NCI-H69 (cell line): Measurements from ENCODE around the gene INAFM1.

Experiments used
- DNase-seq: peaks from one replicate; lab custom pipeline; 2025; lab: John Stamatoyannopoulos, UW

Gene INAFM1

DNA sequence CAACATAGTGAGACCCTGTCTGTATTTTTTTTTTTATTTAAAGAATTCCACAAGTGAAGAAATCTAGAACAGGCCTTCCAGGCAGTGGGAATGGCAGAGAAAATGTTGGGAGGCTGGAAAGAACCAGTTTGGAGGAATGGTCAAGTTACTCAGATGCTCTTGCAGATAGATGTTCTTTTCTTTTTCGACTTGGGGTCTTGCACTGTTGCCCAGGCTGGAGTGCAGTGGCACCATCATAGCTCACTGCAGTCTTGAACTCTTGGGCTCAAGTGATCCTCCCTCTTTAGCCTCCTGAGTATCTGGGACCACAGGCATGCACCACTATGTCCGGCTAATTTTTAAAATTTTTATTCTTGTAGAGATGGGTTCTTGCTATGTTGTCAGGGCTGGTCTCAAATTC, 35.6 kb downstream of the INAFM1 start:
- no peak for DNase-seq

DNA sequence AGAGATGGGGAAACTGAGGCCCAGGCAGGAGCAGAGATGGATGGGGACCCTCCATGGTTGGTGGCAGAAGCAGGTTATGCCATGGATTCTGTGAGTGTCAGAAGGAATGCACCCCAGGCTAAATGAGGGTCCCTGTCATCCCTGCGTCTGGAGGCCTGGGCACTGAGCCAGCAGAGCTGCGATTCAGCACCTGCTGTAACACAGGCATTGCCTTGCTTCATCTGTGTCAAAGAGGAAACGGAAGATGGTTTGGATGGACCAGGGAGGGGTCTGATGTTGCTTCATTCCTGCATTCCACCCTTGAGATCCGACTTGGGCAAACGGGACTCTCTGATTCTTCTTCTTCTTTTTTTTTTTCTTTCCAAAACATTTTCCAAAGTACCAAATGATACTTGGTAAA, 36.1 kb downstream of the INAFM1 start:
- peak; percentile 72 for DNase-seq

DNA sequence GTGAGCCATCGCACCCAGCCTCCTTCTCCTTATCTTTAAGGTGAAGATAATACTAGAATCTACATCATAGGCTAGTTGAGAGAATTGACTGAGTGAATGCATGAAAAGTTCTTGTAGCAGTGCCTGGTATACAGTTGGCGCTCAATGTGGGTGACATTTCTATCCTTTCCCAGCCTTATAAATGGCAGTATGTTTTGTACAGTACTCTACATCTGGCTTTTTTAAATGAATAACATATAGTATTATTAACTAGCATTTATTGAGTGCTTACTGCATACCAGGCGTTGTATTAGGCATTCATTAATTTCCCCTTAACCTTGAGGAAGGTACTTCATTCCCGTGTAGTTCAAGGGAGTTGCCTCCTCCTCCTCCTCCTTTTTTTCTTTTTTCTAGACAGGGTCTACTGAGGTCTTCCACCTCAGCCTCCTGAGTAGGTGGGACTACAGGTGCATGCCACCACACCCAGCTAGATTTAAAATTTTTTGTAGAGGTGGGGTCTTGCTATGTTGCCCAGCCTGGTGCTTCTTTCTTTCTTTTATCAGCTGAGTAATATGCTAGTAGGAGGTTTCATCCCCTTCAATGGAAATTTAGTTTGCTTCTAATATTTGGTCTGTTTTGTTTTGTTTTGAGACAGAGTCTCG, 37.8 kb downstream of the INAFM1 start:
- no peak for DNase-seq

DNA sequence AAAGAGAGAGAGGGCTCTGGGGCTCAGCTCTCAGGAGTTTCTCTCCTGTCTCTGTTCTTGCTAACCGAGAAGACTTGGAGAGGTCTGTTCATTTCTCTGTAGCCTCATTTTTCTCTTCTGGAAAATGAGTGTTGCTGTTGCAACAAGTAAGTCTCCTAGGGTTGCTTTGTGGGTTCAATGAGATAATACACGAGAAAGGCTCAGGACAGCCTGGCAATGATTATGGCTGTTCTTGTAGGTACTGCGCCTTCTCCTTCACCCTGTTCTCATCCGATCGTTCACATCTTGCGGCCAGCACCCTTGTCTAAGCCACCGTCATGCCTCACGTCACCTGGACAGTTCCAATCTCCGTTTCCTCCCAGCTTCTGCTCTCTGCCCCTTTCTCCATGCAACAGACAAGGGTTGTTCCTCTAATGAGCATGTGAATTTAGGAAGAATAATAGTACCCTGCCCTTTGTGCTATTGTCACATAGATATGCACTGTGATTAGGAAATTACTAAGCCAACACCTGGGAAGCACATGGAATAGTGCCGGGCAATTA, 39.1 kb downstream of the INAFM1 start:
- no peak for DNase-seq

DNA sequence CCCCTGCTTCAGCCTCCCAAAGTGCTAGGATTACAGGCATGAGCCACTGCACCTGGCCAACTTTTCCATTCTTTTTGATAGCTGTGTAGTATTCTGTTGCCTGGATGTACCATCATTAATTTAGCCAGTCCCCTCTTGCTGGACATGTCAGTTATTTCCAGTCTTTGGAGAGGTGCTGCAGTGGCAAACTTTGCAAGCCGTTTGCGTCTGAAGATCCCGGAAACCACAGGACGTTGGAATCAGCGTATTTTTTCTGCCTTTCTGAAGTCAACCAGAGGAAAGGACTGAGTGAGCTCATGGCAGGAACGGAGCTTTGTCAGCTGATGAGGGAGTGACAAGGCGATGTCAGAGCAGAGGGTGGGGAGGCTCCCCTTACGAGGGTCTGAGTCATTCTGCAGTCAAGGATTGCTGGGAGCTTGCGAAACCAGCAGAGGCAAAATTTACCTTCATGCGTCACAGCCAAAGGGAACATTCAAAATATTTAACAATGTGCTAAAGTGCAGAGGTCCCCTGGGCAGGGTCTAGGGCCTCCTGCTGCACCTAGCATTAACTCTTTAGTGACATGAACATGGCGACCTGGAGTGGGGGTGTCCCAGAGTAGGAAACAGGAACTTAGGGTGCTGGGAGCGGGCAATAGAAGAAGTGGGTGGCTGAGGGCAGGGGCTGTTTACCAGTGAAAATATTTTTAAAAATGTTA, 40.6 kb downstream of the INAFM1 start:
- DNase-seq = peak; percentile 39

DNA sequence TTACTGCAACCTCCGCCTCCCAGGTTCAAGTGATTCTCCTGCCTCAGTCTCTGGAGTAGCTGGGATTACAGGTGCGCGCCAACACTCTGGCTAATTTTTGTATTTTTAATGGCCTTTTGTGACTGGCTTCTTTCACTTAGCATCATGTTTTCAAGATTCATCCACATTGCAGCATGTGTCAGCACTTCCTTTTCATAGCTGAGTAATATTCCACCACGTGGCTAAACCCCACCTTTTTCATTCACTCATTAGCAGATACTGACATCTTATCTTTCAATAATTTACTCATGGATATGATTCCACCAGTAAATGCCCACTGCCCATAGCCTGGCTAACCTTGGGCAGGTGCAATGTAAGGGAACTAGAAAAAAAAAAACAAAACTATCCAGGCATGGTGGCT, 41.8 kb downstream of the INAFM1 start:
- DNase-seq = no peak

DNA sequence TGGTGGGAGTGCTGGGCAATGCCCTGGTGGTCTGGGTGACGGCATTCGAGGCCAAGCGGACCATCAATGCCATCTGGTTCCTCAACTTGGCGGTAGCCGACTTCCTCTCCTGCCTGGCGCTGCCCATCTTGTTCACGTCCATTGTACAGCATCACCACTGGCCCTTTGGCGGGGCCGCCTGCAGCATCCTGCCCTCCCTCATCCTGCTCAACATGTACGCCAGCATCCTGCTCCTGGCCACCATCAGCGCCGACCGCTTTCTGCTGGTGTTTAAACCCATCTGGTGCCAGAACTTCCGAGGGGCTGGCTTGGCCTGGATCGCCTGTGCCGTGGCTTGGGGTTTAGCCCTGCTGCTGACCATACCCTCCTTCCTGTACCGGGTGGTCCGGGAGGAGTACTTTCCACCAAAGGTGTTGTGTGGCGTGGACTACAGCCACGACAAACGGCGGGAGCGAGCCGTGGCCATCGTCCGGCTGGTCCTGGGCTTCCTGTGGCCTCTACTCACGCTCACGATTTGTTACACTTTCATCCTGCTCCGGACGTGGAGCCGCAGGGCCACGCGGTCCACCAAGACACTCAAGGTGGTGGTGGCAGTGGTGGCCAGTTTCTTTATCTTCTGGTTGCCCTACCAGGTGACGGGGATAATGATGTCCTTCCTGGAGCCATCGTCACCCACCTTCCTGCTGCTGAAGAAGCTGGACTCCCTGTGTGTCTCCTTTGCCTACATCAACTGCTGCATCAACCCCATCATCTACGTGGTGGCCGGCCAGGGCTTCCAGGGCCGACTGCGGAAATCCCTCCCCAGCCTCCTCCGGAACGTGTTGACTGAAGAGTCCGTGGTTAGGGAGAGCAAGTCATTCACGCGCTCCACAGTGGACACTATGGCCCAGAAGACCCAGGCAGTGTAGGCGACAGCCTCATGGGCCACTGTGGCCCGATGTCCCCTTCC, 45.5 kb downstream of the INAFM1 start:
- DNase-seq = no peak

DNA sequence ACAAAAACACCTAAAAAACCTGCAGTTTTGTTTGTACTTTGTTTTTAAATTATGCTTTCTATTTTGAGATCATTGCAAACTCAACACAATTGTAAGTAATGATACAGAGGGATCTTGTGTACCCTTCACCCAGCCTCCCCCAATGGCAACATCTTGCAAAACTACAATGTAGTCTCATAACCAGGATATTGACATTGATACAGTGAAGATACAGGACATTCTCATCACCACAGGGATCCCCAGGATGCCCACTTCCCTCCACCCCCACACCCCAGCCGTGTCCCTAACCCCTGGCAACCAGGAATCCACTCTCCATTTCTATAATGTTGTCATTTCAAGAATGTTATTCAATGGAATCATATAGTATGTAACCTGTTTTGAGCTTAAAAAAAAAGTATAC, 46.9 kb downstream of the INAFM1 start:
- no peak for DNase-seq

DNA sequence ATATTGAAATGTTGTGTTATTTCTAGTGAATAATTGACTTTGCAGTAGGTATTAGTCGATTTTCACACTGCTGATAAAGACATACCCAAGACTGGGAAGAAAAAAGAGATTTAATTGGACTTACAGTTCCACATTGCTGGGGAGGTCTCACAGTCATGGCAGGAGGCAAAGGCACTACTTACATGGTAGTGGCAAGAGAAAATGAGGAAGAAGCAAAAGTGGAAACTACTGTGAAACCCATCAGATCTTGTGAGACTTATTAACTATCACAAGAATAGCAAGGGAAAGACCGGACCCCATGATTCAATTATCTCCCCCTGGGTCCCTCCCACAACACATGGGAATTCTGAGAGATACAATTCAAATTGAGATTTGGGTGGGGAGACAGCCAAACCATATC, 47.4 kb downstream of the INAFM1 start:
- DNase-seq = no peak

DNA sequence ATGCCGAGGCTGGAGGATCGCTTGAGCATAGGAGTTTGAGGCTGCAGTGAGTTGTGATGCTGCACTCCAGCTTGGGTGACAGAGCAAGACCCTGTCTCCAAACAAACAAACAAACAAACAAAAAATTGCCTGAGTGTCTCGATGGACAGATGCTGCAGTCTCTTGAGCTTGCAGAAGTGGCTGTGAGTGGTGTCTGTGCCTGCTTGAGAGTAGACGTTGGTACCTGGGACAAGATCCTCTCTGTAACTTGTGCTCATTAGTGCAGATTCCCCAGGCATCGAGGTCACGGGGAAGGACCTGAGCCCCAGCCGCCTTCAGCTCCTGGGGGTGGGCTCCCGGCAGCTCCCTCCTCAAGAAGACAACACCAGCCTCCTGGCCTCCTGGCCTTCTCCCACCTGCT, 48.7 kb downstream of the INAFM1 start:
- DNase-seq = no peak

DNA sequence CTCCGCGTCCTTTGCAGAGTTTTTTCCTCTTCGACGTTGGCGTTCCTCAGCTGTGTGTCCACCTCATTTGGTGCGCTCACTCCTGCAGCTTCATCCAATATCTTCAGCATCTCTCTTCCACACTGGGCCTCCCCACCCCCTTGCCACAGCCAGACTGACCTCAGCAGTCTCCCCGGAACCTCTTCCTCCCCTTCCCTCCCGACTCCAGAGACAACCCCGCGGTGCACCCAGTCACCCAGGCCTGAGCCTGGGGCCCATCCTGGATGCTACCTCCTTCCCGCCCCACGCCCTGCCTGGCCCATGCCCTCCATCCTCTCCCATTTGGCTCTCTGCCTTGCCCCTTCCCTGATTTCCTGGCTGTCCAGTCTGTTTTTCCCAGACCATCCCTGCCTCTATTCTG, 49.2 kb downstream of the INAFM1 start:
- no peak for DNase-seq

DNA sequence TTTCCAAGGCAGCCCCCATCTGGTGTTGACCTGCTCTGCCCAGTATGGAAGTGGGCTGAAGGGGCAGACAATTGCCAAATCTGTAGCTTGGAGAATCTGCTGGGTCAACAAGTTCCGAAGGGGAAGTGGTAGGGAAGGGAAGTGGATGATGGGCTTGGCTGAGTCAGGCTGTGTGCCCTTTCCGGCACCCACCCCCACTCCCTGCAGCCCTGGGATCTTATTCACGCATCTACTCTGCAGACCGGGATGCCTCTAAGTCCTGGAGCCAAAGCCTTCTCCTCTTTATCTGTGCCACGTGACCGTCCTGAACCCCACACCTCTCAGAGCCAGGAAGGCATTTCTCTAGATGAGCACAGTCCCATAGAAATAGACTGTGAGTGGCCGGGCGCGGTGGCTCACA, 49.8 kb downstream of the INAFM1 start:
- DNase-seq = no peak
